Hepatocyte (in vitro differentiated cells): ENCODE measurements around the gene C11orf71.

Experiments
- CTCF ChIP-seq: fragments of 200-600 bp; sonication (generic); IDR thresholded peaks from 2 replicates; pipeline ENCODE4 v1.5.1; 2016; ENCODE audit warnings: antibody characterized with exemption, mild to moderate bottlenecking; ENCODE audit not compliant: poor library complexity
- EZH2 ChIP-seq: fragments of 200-600 bp; sonication (generic); IDR thresholded peaks from 2 replicates; pipeline ENCODE4 v1.6.1; 2016; ENCODE audit warnings: antibody characterized with exemption, mild to moderate bottlenecking, borderline replicate concordance
- EZH2phosphoT487 ChIP-seq: fragments of 200-600 bp; sonication (generic); IDR thresholded peaks from one replicate; pipeline ENCODE4 v1.6.1; 2018; ENCODE audit warnings: antibody characterized with exemption, mild to moderate bottlenecking, low read depth, moderate library complexity; ENCODE audit not compliant: unreplicated experiment, severe bottlenecking

- TF ChIP-seq CTCF (no peak), EZH2phosphoT487 (no peak), EZH2 (no peak)
These were observed 16.2 kb upstream of the C11orf71 start for GRCh38 chr11:114416441-114416961.
